H1 (cell line): ENCODE measurements around the gene MPPE1. TPM values are rescaled to one million over a fixed set of nuclear protein-coding genes. Genes with fewer than 3 reads are reported as not detected.

Experiments
- CTCF ChIA-PET: fragments of 300-600 bp; sonication (Branson Sonifier 250); formaldehyde crosslinking; loops from one replicate; lab custom pipeline; 2021; ENCODE audit not compliant: partially characterized antibody; lab: Charles Lee
- POLR2A ChIA-PET: fragments of 300-600 bp; sonication (Branson Sonifier 250); formaldehyde crosslinking; loops from one replicate; lab custom pipeline; 2021; ENCODE audit warnings: inconsistent platforms; ENCODE audit not compliant: partially characterized antibody; lab: Charles Lee
- DNase-seq, 2 experiments: peaks; one replicate each; pipeline versions ENCODE4 v3.0.0 to v3.0.0-alpha.2; 2010 to 2022; ENCODE audit warnings: low spot score in 2 of 2, low read depth in 1 of 2, mixed read lengths in 1 of 2
- FAIRE-seq: peaks from 2 replicates; lab custom pipeline; 2011; peaks lifted over from hg19 to GRCh38; lab: Jason Lieb, UNC
- H2AFZ ChIP-seq: 2 replicates; pipeline ENCODE4 v1.8.1; 2012; ENCODE audit warnings: low read length, inconsistent platforms
- H2AK5ac ChIP-seq: 2 replicates; pipeline ENCODE4 v1.6.1; 2013; ENCODE audit warnings: low read depth, low read length
- H2BK120ac ChIP-seq: replicated peaks from 2 replicates; pipeline ENCODE3; 2013; ENCODE audit warnings: low read depth, low read length, inconsistent platforms
- H2BK12ac ChIP-seq: 2 replicates; pipeline ENCODE4 v1.6.1; 2013; ENCODE audit warnings: low read depth, low read length
- H2BK15ac ChIP-seq: 2 replicates; pipeline ENCODE4 v1.6.1; 2013; ENCODE audit warnings: low read length
- H2BK20ac ChIP-seq: 2 replicates; pipeline ENCODE4 v1.6.1; 2013; ENCODE audit warnings: low read length
- H2BK5ac ChIP-seq: 2 replicates; pipeline ENCODE4 v1.6.1; 2013; ENCODE audit warnings: low read depth, low read length
- H3K14ac ChIP-seq: 2 replicates; pipeline ENCODE4 v1.6.1; 2013; ENCODE audit warnings: inconsistent platforms; ENCODE audit not compliant: insufficient read length
- H3K18ac ChIP-seq: 2 replicates; pipeline ENCODE4 v1.6.1; 2013; ENCODE audit warnings: low read length; ENCODE audit errors: extremely low read depth
- H3K23ac ChIP-seq: 2 replicates; pipeline ENCODE4 v1.6.1; 2013; ENCODE audit warnings: inconsistent platforms; ENCODE audit not compliant: insufficient read length
- H3K23me2 ChIP-seq: 2 replicates; pipeline ENCODE4 v1.6.1; 2013; ENCODE audit warnings: low read depth, low read length
- H3K27ac ChIP-seq: 2 replicates; pipeline ENCODE4 v1.6.1; 2011; ENCODE audit warnings: low read depth, low read length, inconsistent platforms
- H3K27me3 ChIP-seq, 4 experiments: replicated peaks in 1 of 4; 1 replicate in 1 of 4; 2 replicates in 3 of 4; pipeline versions ENCODE4 v1.6.1 to v1.8.1; 2011 to 2013; ENCODE audit warnings: low read length in 3 of 4, mild to moderate bottlenecking in 3 of 4, inconsistent platforms in 2 of 4, mixed read lengths in 2 of 4, moderate library complexity in 1 of 4; ENCODE audit not compliant: control insufficient read depth in 3 of 4, insufficient read depth in 3 of 4; ENCODE audit errors: extremely low read depth in 1 of 4
- H3K36me3 ChIP-seq, 4 experiments: 2 replicates each; pipeline versions ENCODE4 v1.6.1 to v1.8.1; 2011 to 2013; ENCODE audit warnings: mild to moderate bottlenecking in 4 of 4, low read length in 3 of 4, moderate library complexity in 2 of 4, control low read depth in 1 of 4, inconsistent platforms in 1 of 4; ENCODE audit not compliant: insufficient read depth in 4 of 4, control insufficient read depth in 2 of 4
- H3K4ac ChIP-seq: replicated peaks from 2 replicates; pipeline ENCODE3; 2013; ENCODE audit warnings: low read length, low read depth, mixed read lengths, inconsistent platforms; ENCODE audit not compliant: insufficient read length
- H3K4me1 ChIP-seq, 4 experiments: replicated peaks in 1 of 4; 1 replicate in 1 of 4; 2 replicates in 3 of 4; pipeline versions ENCODE4 v1.6.1 to v1.8.1; 2011 to 2013; ENCODE audit warnings: low read length in 3 of 4, inconsistent platforms in 2 of 4, mixed read lengths in 1 of 4; ENCODE audit not compliant: insufficient read depth in 4 of 4, control insufficient read depth in 3 of 4
- H3K4me2 ChIP-seq, 2 experiments: 2 replicates each; pipeline versions ENCODE4 v1.6.1 to v1.8.1; 2011 to 2013; ENCODE audit warnings: low read depth in 2 of 2, low read length in 2 of 2, control low read depth in 1 of 2, inconsistent platforms in 1 of 2, mild to moderate bottlenecking in 1 of 2; ENCODE audit not compliant: insufficient read depth in 1 of 2
- H3K4me3 ChIP-seq, 4 experiments: fragments of 200-600, 300-600 bp in 1 of 4; sonication (generic), shearing (Covaris generic), sonication (Bioruptor Twin) in 1 of 4; 2 replicates each; pipeline versions ENCODE4 v1.5.1 to v1.8.1; 2011 to 2016; ENCODE audit warnings: low read length in 4 of 4, low read depth in 3 of 4, control low read depth in 2 of 4, inconsistent platforms in 2 of 4, mild to moderate bottlenecking in 2 of 4, mixed read lengths in 1 of 4, moderate library complexity in 1 of 4; ENCODE audit not compliant: insufficient read depth in 2 of 4; ENCODE audit errors: extremely low read depth in 1 of 4
- H3K56ac ChIP-seq: replicated peaks from 2 replicates; pipeline ENCODE3; 2013; ENCODE audit warnings: low read depth, mild to moderate bottlenecking, mixed read lengths, low read length, inconsistent platforms; ENCODE audit not compliant: insufficient read length
- H3K79me1 ChIP-seq: 2 replicates; pipeline ENCODE4 v1.6.1; 2013; ENCODE audit warnings: low read depth, low read length, control low read depth
- H3K79me2 ChIP-seq, 2 experiments: 2 replicates each; pipeline versions ENCODE4 v1.6.1 to v1.8.1; 2012 to 2013; ENCODE audit warnings: low read length in 2 of 2, mild to moderate bottlenecking in 2 of 2, inconsistent platforms in 1 of 2; ENCODE audit not compliant: insufficient read depth in 2 of 2, control insufficient read depth in 1 of 2
- H3K9ac ChIP-seq, 4 experiments: replicated peaks in 1 of 4; 1 replicate in 1 of 4; 2 replicates in 3 of 4; pipeline versions ENCODE4 v1.6.1 to v1.8.1; 2011 to 2013; ENCODE audit warnings: low read depth in 3 of 4, low read length in 3 of 4, control low read depth in 2 of 4, mild to moderate bottlenecking in 2 of 4, moderate library complexity in 2 of 4, inconsistent platforms in 1 of 4; ENCODE audit errors: extremely low read depth in 1 of 4
- H3K9me3 ChIP-seq, 2 experiments: 2 replicates each; pipeline versions ENCODE4 v1.6.1 to v1.8.1; 2012 to 2013; ENCODE audit warnings: mild to moderate bottlenecking in 2 of 2, moderate library complexity in 2 of 2, control low read depth in 1 of 2, inconsistent platforms in 1 of 2, low read depth in 1 of 2, low read length in 1 of 2, mixed read lengths in 1 of 2; ENCODE audit not compliant: insufficient read depth in 2 of 2
- H4K20me1 ChIP-seq, 2 experiments: replicated peaks in 1 of 2; 2 replicates each; pipeline versions ENCODE3 to v1.8.1; 2011 to 2013; ENCODE audit warnings: inconsistent platforms in 2 of 2, low read length in 2 of 2, mild to moderate bottlenecking in 1 of 2; ENCODE audit not compliant: insufficient read depth in 2 of 2, control insufficient read depth in 1 of 2
- H4K5ac ChIP-seq: 2 replicates; pipeline ENCODE4 v1.6.1; 2013; ENCODE audit warnings: low read length, low read depth, mixed read lengths, inconsistent platforms; ENCODE audit not compliant: insufficient read length
- H4K8ac ChIP-seq: 2 replicates; pipeline ENCODE4 v1.8.0; 2013; ENCODE audit warnings: mild to moderate bottlenecking, moderate library complexity, low read length, inconsistent platforms; ENCODE audit not compliant: insufficient read depth; ENCODE audit errors: extremely low read depth
- H4K91ac ChIP-seq: replicated peaks from 2 replicates; pipeline ENCODE3; 2013; ENCODE audit warnings: low read length, mixed read lengths, inconsistent platforms; ENCODE audit not compliant: insufficient read length
- ASH2L ChIP-seq: fragments of 200-600, 300-600 bp; sonication (generic); IDR thresholded peaks from one replicate; pipeline ENCODE4 v1.7.1; 2017; ENCODE audit warnings: low read length
- ATF3 ChIP-seq: IDR thresholded peaks from 2 replicates; pipeline ENCODE4 v1.6.1; 2011; ENCODE audit warnings: low read depth, mild to moderate bottlenecking, low read length; ENCODE audit not compliant: insufficient read depth
- CHD2 ChIP-seq: IDR thresholded peaks from 2 replicates; pipeline ENCODE4 v1.6.1; 2012; ENCODE audit warnings: low read length, improper control_type of control experiment
- CTBP2 ChIP-seq: IDR thresholded peaks from 2 replicates; pipeline ENCODE4 v1.7.0; 2011; ENCODE audit warnings: borderline replicate concordance, mild to moderate bottlenecking, moderate library complexity, mixed read lengths, low read length; ENCODE audit not compliant: insufficient read depth, insufficient read length
- GABPA ChIP-seq: IDR thresholded peaks from 2 replicates; pipeline ENCODE4 v1.6.1; 2011; ENCODE audit warnings: mild to moderate bottlenecking, low read length, moderate library complexity, borderline replicate concordance; ENCODE audit not compliant: insufficient read depth
- RXRA ChIP-seq: IDR thresholded peaks from 2 replicates; pipeline ENCODE4 v1.6.1; 2011; ENCODE audit warnings: low read depth, mild to moderate bottlenecking, low read length, moderate library complexity; ENCODE audit not compliant: insufficient read depth
- SAP30 ChIP-seq: fragments of 300-600 bp; sonication (generic); IDR thresholded peaks from 2 replicates; pipeline ENCODE4 v1.7.1; 2012; ENCODE audit warnings: low read length, moderate library complexity, mild to moderate bottlenecking, inconsistent platforms; ENCODE audit not compliant: insufficient read depth, insufficient replicate concordance
- SIRT6 ChIP-seq: IDR thresholded peaks from one replicate; pipeline ENCODE4 v1.7.1; 2012; ENCODE audit warnings: low read length, inconsistent platforms
- WGBS, 2 experiments: shearing (Covaris generic) in 1 of 2; methylation state at CpG; one replicate each; pipeline versions ENCODE4 v1.1.6 to v1.1.7; 2013 to 2015; ENCODE audit warnings: low lambda C conversion rate in 2 of 2, mixed read lengths in 2 of 2, inconsistent platforms in 1 of 2, low coverage in 1 of 2, missing lambda C conversion rate in 1 of 2; ENCODE audit not compliant: insufficient replicate concordance in 2 of 2, insufficient coverage in 1 of 2, insufficient read length in 1 of 2; ENCODE audit errors: extremely low coverage in 1 of 2, missing lambda C conversion rate in 1 of 2; 5-methylcytosine and 5-hydroxymethylcytosine counted together
- polyA plus RNA-seq, 7 experiments: library from polyadenylated mRNA; depleted of rRNA in 3 of 7; stranded (reverse) in 5 of 7; unstranded in 2 of 7; fragments of >200 nt in 5 of 7; fragments of 200-250 nt in 2 of 7; gene quantifications; 1 replicate in 5 of 7; 2 replicates in 1 of 7; 4 replicates in 1 of 7; pipeline versions ENCODE4 v1.2.1 to v1.2.3, GENCODE V29; 2011 to 2013; ENCODE audit warnings: missing spikeins in 2 of 7, mixed read lengths in 2 of 7
- total RNA-seq: library from RNA; stranded (reverse); fragmentation: NEBNext Ultra II Directional; extraction: Animal tissue kit (Norgen Biotek cat#: 25700); gene quantifications from 2 replicates; pipeline ENCODE4 v1.2.1, GENCODE V29; 2021

The MPPE1 gene
- total and polyA plus RNA-seq, 2 of the 8 experiments (the other 6 are each of a cell fraction or from before 2014, with no cell fraction given) = 13.7 to 20.9 TPM

DNA sequence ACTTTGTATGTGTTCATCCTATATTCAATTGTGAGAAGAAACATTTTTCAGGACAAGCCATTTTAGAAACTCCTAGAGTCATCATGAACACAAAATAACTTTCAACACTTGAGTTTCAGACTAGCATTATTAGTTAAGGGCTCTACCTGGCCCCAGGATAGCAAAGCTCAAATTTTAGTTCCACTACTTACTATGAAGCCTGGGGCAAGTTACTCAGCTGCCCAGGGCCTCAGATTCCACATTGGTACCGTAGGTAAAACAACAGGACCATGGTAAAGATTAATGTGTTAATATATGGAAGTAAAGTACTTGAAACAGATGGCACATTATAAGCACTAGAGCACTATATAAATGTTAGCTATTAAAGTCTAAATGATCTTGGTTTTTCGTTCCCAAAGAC lies 19.4 kb downstream of the MPPE1 start:
- ChIA-PET CTCF (interaction anchor here (1.2 to 1.7 kb wide), 4 partner anchors 10 to 147 kb away, joined by 3 to 5 read pairs (median 4); no protein-coding TSS in a partner anchor), POLR2A (interaction anchor here (1.1 kb wide), 1 partner anchor 12 kb away, joined by 3 read pairs; no protein-coding TSS in a partner anchor)
- Histone ChIP-seq H3K14ac (no peak overlapping the region), H2BK120ac (no peak overlapping the region), H3K79me2 (no peaks in the 10 kb centered on the region), H4K91ac (no peak overlapping the region), H2BK20ac (no peak overlapping the region), H3K27ac (no peak overlapping the region), H3K4ac (no peak overlapping the region), H4K5ac (no peak overlapping the region), H3K79me1 (no peaks in the 10 kb centered on the region), H2AFZ (no peak overlapping the region), H2BK12ac (no peak overlapping the region), H3K4me2 (no peak overlapping the region), H2BK5ac (no peak overlapping the region), H3K9ac (no peak overlapping the region), H3K4me3 (no peak overlapping the region), H4K20me1 (peaks cover 0 to 4% of the 10 kb centered on the region in 2 experiments), H3K18ac (no peak overlapping the region), H3K56ac (no peak overlapping the region), H2BK15ac (no peak overlapping the region), H2AK5ac (no peak overlapping the region), H3K9me3 (no peaks in the 10 kb centered on the region), H3K36me3 (peaks cover 0 to 13% (median 4%) of the 10 kb centered on the region in 4 experiments; a peak in 4 of 8 replicates), H3K4me1 (peaks cover 0 to 4% (median 1%) of the 10 kb centered on the region in 4 experiments; a peak in 2 of 7 replicates), H3K23ac (no peak overlapping the region), H3K27me3 (no peaks in the 10 kb centered on the region), H4K8ac (no peak overlapping the region), H3K23me2 (no peaks in the 10 kb centered on the region)
- no peak for DNase-seq
- no peak for FAIRE-seq
- TF ChIP-seq ATF3 = no peak
- no peak for TF ChIP-seq ASH2L
- no peak for TF ChIP-seq SIRT6
- no peak for TF ChIP-seq RXRA
- no peak for TF ChIP-seq GABPA
- no peak for TF ChIP-seq CTBP2
- no peak for TF ChIP-seq CHD2
- TF ChIP-seq SAP30 = no peak
- WGBS, 2 experiments = 87% methylated on average over 2 of the region's 2 CpGs; no CpG with 5 or more reads in 1 of the 2 experiments
